GM23338 (cell line): ENCODE data around the gene CNGB1. TPM values are rescaled to one million over a fixed set of nuclear protein-coding genes. Genes with fewer than 3 reads are reported as not detected.

Source experiments
- ATAC-seq: fragments of 200-7000 bp; cut with Tn5 transposase; 3 replicates; pipeline ENCODE4 v1.9.1; 2020
- DNase-seq: peaks from one replicate; pipeline ENCODE4 v3.0.0-alpha.2; 2015; ENCODE audit warnings: low spot score
- H2AFZ ChIP-seq: fragments of 200-600 bp; sonication (generic); 2 replicates; pipeline ENCODE4 v1.8.0; 2016; ENCODE audit warnings: antibody characterized with exemption, mild to moderate bottlenecking, moderate library complexity
- H3F3A ChIP-seq: fragments of 200-600 bp; sonication (generic); replicated peaks from 2 replicates; pipeline ENCODE4 v1.8.0; 2017; ENCODE audit warnings: antibody characterized with exemption, mixed run types, low read depth
- H3K27ac ChIP-seq: fragments of 200-600 bp; sonication (generic); 2 replicates; pipeline ENCODE4 v1.6.1; 2016; ENCODE audit warnings: low read depth
- H3K27me3 ChIP-seq: fragments of 200-600 bp; sonication (generic); 2 replicates; pipeline ENCODE4 v1.8.0; 2016; ENCODE audit warnings: mild to moderate bottlenecking, mixed run types, moderate library complexity; ENCODE audit not compliant: insufficient read depth
- H3K36me3 ChIP-seq: fragments of 200-600 bp; sonication (generic); 2 replicates; pipeline ENCODE4 v1.8.0; 2016; ENCODE audit warnings: mild to moderate bottlenecking; ENCODE audit not compliant: insufficient read depth
- H3K4me1 ChIP-seq: fragments of 200-600 bp; sonication (generic); 2 replicates; pipeline ENCODE4 v1.8.0; 2016; ENCODE audit warnings: mild to moderate bottlenecking, moderate library complexity; ENCODE audit not compliant: insufficient read depth
- H3K4me2 ChIP-seq: fragments of 200-600 bp; sonication (generic); 2 replicates; pipeline ENCODE4 v1.7.1; 2017; ENCODE audit warnings: mixed run types
- H3K4me3 ChIP-seq: fragments of 200-600 bp; sonication (generic); 2 replicates; pipeline ENCODE4 v1.6.1; 2016; ENCODE audit warnings: mixed run types
- H3K79me2 ChIP-seq: fragments of 200-600 bp; sonication (generic); replicated peaks from 2 replicates; pipeline ENCODE4 v1.8.0; 2017; ENCODE audit warnings: mild to moderate bottlenecking; ENCODE audit not compliant: insufficient read depth
- H3K9me2 ChIP-seq: fragments of 200-600 bp; sonication (generic); 2 replicates; pipeline ENCODE4 v1.8.0; 2017; ENCODE audit not compliant: insufficient read depth
- H4K20me1 ChIP-seq: fragments of 200-600 bp; sonication (generic); replicated peaks from 2 replicates; pipeline ENCODE4 v1.8.0; 2017; ENCODE audit warnings: mild to moderate bottlenecking; ENCODE audit not compliant: insufficient read depth
- H3K27ac Mint-ChIP-seq: 2 replicates; pipeline ENCODE4 v1.8.0; 2020; ENCODE audit warnings: inconsistent platforms, mild to moderate bottlenecking, moderate library complexity, mixed read lengths
- H3K27me3 Mint-ChIP-seq: 3 replicates; pipeline ENCODE4 v1.8.0; 2022; ENCODE audit warnings: low read depth, mild to moderate bottlenecking, moderate library complexity, mixed read lengths, inconsistent platforms; ENCODE audit not compliant: insufficient read depth, poor library complexity
- H3K36me3 Mint-ChIP-seq: 3 replicates; pipeline ENCODE4 v1.8.0; 2021; ENCODE audit warnings: low read depth, mild to moderate bottlenecking, inconsistent platforms, moderate library complexity, mixed read lengths
- H3K4me1 Mint-ChIP-seq: 3 replicates; pipeline ENCODE4 v1.8.0; 2020; ENCODE audit warnings: mild to moderate bottlenecking, inconsistent platforms, mixed read lengths
- H3K4me3 Mint-ChIP-seq: 3 replicates; pipeline ENCODE4 v1.8.0; 2021; ENCODE audit warnings: moderate library complexity, mild to moderate bottlenecking, inconsistent platforms, mixed read lengths
- H3K9me3 Mint-ChIP-seq: 3 replicates; pipeline ENCODE4 v1.8.0; 2020; ENCODE audit warnings: moderate library complexity, mild to moderate bottlenecking, inconsistent platforms, mixed read lengths
- CREB1 ChIP-seq: fragments of 250-450 bp; sonication (Bioruptor Pico); IDR thresholded peaks from 2 replicates; pipeline ENCODE4 v1.5.0; 2020; ENCODE audit warnings: low read depth, mild to moderate bottlenecking, moderate library complexity
- EZH2 ChIP-seq: fragments of 200-600 bp; sonication (generic); IDR thresholded peaks from one replicate; pipeline ENCODE4 v1.8.0; 2017; ENCODE audit warnings: antibody characterized with exemption, mild to moderate bottlenecking, low read depth; ENCODE audit not compliant: unreplicated experiment
- EZH2phosphoT487 ChIP-seq: fragments of 200-600 bp; sonication (generic); IDR thresholded peaks from one replicate; pipeline ENCODE4 v1.8.1; 2018; ENCODE audit warnings: antibody characterized with exemption; ENCODE audit not compliant: unreplicated experiment
- JUNB ChIP-seq: IDR thresholded peaks from one replicate; pipeline ENCODE4 v1.6.1; 2016; ENCODE audit warnings: antibody characterized with exemption; ENCODE audit not compliant: unreplicated experiment
- NANOG ChIP-seq: IDR thresholded peaks from 2 replicates; pipeline ENCODE4 v1.6.1; 2016; ENCODE audit warnings: antibody characterized with exemption, borderline replicate concordance
- POLR2AphosphoS5 ChIP-seq: IDR thresholded peaks from 2 replicates; pipeline ENCODE4 v1.6.1; 2016; ENCODE audit warnings: antibody characterized with exemption, low read depth
- REST ChIP-seq: IDR thresholded peaks from one replicate; pipeline ENCODE4 v1.6.1; 2018; ENCODE audit warnings: antibody characterized with exemption; ENCODE audit not compliant: unreplicated experiment
- STAT1 ChIP-seq: IDR thresholded peaks from one replicate; pipeline ENCODE4 v1.6.1; 2016; ENCODE audit warnings: antibody characterized with exemption; ENCODE audit not compliant: unreplicated experiment
- ZNF114 ChIP-seq: fragments of 250-450 bp; sonication (Bioruptor Pico); IDR thresholded peaks from 2 replicates; pipeline ENCODE4 v1.5.0; 2020; ENCODE audit warnings: mild to moderate bottlenecking, moderate library complexity
- ZNF331 ChIP-seq: fragments of 250-450 bp; sonication (Bioruptor Pico); IDR thresholded peaks from 2 replicates; pipeline ENCODE4 v1.5.0; 2020; ENCODE audit warnings: low read depth, mild to moderate bottlenecking, moderate library complexity
- ZNF462 ChIP-seq: fragments of 250-450 bp; sonication (Bioruptor Pico); IDR thresholded peaks from 2 replicates; pipeline ENCODE4 v1.5.0; 2020; ENCODE audit warnings: mild to moderate bottlenecking, moderate library complexity
- polyA plus RNA-seq: library from polyadenylated mRNA; unstranded; fragments of >200 nt; fragmentation: Nextera tagmentation; extraction: Ambion mirVana; gene quantifications from 2 replicates; pipeline ENCODE4 v1.2.1, GENCODE V29; 2016
- total RNA-seq: library from RNA; depleted of rRNA; stranded (reverse); fragments of >200 nt; shearing (Covaris generic); gene quantifications from 2 replicates; pipeline ENCODE4 v1.2.3, GENCODE V29; 2014
- TF ChIP-seq, protein P1 (sequence below), 2 experiments: fragments of 200-600 bp in 1 of 2; sonication (generic) in 1 of 2; conservative IDR thresholded peaks; 2 replicates each; pipeline versions ENCODE4 v1.5.1 to v1.6.1; 2016 to 2017; ENCODE audit warnings: antibody characterized with exemption in 2 of 2, low read depth in 2 of 2, mild to moderate bottlenecking in 2 of 2, moderate library complexity in 1 of 2
- TF ChIP-seq, protein P2 (sequence below): IDR thresholded peaks from 2 replicates; pipeline ENCODE4 v1.6.1; 2016; ENCODE audit warnings: antibody characterized with exemption

Gene CNGB1
- total and polyA plus RNA-seq, 2 experiments from 2014 or later: not detected

- Histone ChIP-seq H3K79me2 (no peaks in the 10 kb centered on the region), H2AFZ (peak overlapping the region; percentile 14; the same call in 1 of the 2 replicates), H3K27me3 (no peaks in the 10 kb centered on the region), H3F3A (no peaks in the 10 kb centered on the region), H3K36me3 (no peaks in the 10 kb centered on the region), H4K20me1 (no peaks in the 10 kb centered on the region), H3K4me3 (no peak overlapping the region), H3K27ac (no peak overlapping the region), H3K4me1 (peaks cover 14% of the 10 kb centered on the region), H3K9me2 (no peaks in the 10 kb centered on the region), H3K4me2 (no peak overlapping the region)
- Mint-ChIP-seq H3K27ac (no peak overlapping the region), H3K4me1 (peaks cover 16% of the 10 kb centered on the region), H3K36me3 (no peaks in the 10 kb centered on the region), H3K4me3 (no peak overlapping the region), H3K27me3 (peaks cover 2% of the 10 kb centered on the region), H3K9me3 (no peaks in the 10 kb centered on the region)
- DNase-seq (no peak), ATAC-seq (no peak)
- TF ChIP-seq ZNF462 (CRISPR knock-in tag): no peak
- TF ChIP-seq CREB1 (CRISPR knock-in tag): no peak
- TF ChIP-seq EZH2: no peak
- TF ChIP-seq EZH2phosphoT487: no peak
- no peak for TF ChIP-seq NANOG
- no peak for TF ChIP-seq ZNF331 (CRISPR knock-in tag)
- TF ChIP-seq POLR2AphosphoS5: no peak
- TF ChIP-seq ZNF114 (CRISPR knock-in tag): no peak
- TF ChIP-seq STAT1: no peak
- TF ChIP-seq, protein P1, sequence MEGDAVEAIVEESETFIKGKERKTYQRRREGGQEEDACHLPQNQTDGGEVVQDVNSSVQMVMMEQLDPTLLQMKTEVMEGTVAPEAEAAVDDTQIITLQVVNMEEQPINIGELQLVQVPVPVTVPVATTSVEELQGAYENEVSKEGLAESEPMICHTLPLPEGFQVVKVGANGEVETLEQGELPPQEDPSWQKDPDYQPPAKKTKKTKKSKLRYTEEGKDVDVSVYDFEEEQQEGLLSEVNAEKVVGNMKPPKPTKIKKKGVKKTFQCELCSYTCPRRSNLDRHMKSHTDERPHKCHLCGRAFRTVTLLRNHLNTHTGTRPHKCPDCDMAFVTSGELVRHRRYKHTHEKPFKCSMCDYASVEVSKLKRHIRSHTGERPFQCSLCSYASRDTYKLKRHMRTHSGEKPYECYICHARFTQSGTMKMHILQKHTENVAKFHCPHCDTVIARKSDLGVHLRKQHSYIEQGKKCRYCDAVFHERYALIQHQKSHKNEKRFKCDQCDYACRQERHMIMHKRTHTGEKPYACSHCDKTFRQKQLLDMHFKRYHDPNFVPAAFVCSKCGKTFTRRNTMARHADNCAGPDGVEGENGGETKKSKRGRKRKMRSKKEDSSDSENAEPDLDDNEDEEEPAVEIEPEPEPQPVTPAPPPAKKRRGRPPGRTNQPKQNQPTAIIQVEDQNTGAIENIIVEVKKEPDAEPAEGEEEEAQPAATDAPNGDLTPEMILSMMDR (conservative IDR thresholded peaks at IDR 0.05; ENCODE audit: low read depth in 2 of 2): no peak
- TF ChIP-seq REST: no peak
- TF ChIP-seq, protein P2, sequence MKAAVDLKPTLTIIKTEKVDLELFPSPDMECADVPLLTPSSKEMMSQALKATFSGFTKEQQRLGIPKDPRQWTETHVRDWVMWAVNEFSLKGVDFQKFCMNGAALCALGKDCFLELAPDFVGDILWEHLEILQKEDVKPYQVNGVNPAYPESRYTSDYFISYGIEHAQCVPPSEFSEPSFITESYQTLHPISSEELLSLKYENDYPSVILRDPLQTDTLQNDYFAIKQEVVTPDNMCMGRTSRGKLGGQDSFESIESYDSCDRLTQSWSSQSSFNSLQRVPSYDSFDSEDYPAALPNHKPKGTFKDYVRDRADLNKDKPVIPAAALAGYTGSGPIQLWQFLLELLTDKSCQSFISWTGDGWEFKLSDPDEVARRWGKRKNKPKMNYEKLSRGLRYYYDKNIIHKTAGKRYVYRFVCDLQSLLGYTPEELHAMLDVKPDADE: no peak
- no peak for TF ChIP-seq JUNB
These were observed 101.9 kb downstream of the CNGB1 start for GRCh38 chr16:57868913-57869520.
